NCI-H524 (cell line): ENCODE results near the gene DCAF17.
"Not testable (repeated sequence)": the region's sequence is repeated elsewhere in the genome, so short reads cannot be mapped to it uniquely, and the experiment has no call there.

Experiments
- DNase-seq, 2 experiments: peaks; one replicate each; lab custom pipeline; 2025; lab: John Stamatoyannopoulos, UW

DCAF17 gene

DNA sequence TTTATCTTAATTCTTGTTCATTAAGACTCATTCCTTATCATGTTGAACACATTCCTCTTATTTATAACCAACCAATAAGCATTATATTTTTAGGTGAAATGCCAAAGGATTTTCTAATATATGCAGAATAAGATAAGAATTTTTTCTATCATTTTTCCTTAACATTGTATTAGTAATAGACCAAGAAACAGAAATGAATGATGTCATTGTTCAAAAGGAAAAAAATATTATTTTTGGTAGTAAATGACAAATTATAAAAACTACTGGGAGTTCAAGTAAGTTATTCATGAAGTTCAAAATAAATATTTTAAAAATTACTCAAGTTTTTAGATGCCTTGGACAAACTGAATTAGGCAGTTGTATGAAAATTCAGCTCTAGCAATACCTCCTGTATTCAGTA lies 25.5 kb downstream of the DCAF17 start:
- DNase-seq, result no peak

DNA sequence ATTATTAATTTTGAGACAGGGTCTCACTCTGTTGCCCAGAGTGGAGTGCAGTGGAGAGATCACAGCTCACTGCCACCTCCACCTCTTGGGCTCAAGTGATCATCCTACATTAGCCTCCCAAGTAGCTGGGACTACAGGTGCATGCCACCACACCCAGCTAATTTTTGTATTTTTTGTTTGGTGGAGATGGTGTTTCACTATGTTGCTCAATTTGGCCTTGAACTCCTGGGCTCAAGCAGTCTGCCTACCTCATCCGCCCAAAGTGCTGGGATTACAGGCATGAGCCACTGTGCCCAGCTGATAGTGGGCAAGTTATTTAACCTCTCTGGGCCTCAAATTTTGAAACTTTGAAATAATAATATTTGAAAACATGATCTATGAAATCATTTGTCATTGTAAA lies 26.5 kb downstream of the DCAF17 start:
- DNase-seq, result no peak

DNA sequence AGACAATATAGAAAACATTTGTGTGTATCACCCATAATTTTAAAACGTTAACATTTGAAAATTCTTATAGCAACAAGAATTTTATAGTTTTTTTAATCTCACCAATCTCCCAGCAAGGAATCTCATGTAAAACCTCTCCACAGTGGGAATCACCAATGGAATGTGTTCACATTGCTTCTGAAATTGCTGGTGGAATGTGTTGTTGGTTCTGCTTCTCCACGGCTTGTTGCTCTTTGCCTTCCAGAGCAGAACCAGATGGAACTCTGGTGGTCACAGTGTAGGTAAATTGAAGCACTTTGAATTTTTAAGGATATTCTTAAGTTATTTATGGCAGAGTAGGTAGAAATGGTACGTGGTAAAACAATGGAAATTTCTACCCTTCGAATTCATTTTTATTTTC lies 35.1 kb downstream of the DCAF17 start:
- DNase-seq, result no peak

DNA sequence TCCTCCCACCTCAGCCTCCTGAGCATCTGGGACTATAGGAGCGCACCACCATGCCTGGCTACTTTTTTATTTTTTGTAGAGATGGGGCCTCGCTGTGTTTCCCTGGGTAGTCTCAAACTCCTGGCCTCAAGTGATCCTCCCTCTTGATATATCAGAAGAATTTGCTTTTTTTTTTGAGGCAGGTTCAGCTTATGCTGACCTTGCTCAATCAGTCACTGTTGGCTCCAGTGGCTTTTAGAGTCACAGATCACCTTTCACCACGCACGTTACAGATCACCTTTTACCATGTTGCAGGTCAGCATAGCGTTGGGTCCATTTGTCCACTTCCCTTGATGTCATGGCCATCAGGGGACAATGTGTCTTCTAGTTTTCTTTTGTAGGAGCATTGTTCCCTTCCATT lies 36.1 kb downstream of the DCAF17 start:
- DNase-seq, result no peak

- DNase-seq, result no peak
These were observed 42.0 kb downstream of the DCAF17 start for GRCh38 chr2:171475979-171476378.

GRCh38 chr2:171478345-171478744 lies 44.3 kb downstream of the DCAF17 start:
- no peak for DNase-seq

- DNase-seq, result no peak
These were observed 45.3 kb downstream of the DCAF17 start for GRCh38 chr2:171479154-171479814.

GRCh38 chr2:171480908-171481307 lies 46.9 kb downstream of the DCAF17 start:
- no peak for DNase-seq

DNA sequence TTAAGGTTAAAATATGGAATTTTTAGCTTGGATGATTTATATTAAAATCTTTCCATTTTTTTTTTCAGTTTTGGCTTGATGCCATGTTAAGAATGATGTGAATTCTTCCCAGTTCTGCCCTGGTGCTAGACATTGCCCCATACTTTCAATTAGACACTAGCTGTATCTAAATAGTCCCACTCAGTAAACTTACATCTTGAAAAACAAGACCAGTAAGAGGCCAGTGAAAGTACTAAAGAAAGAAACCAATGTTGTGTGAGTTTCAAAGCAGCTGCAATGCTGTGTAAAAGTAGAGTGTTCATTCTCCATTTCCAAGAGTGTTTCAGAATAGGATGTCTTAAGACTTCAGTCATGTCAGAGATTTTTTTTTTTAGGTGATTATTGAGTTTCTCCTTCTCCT lies 48.3 kb downstream of the DCAF17 start:
- no peak for DNase-seq

GRCh38 chr2:171482877-171483276 lies 48.9 kb downstream of the DCAF17 start:
- no peak for DNase-seq

DNA sequence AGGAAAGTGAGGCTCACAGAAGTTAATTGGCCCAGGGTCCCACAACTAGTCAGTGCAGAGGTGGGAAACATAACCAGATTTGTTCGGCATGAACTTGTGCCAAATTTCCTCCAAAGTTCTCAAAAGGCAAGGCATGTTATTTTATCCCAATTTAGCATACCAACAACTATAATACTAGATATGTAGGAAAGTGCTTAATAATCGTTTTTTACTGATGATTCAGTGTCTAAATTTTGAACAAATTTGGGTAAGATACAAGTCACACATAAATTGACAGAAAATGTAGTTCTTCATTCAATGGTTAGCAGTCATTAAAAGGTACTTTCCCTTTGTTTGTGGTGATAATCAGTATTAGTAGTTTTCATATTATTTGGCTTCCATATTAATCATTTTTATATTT lies 49.8 kb downstream of the DCAF17 start:
- no peak for DNase-seq

- DNase-seq, result no peak
These were observed 51.1 kb downstream of the DCAF17 start for GRCh38 chr2:171485116-171485515.

- DNase-seq, result no peak
These were observed 53.2 kb downstream of the DCAF17 start for GRCh38 chr2:171487201-171487600.

DNA sequence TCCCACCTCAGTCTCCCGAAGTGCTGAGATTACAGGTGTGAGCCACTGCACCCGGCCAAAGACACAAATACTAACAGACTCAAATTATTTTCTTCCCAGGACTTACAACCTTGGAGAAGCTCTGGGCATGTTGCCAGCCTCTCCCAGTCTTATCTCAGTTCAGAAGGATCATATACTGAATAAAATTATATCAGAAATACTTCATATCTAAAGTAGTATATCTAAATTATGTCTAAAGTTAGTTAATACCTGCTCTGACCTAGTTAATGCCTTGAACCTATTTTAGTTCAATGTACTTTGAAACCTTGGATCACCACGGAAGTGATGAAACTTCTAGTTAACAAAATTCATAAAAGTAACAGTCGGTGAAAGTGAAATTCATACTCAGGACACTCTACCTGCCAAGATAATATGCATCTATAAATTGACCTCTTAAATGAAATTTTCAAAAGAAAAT lies 53.8 kb downstream of the DCAF17 start:
- no peak for DNase-seq

DNA sequence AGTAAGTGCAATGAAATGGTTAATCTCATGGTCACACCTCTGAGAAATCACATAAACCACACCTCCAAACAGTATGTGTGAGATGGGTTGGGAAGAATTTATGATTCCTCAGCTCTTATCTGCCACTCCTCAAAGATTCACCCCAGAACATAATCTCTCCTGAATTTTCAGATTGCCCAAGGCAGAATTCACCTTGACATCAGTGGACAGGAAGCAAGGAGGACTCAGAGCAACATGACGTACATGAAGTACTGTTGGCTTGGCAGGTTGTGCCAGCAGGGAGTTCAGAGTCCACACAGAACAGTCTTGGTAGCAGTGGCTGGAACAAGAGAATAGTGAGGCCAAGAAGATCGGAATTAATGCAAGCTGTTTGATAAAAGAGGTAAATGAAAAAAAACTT lies 56.6 kb downstream of the DCAF17 start:
- no peak for DNase-seq

GRCh38 chr2:171491292-171491691 lies 57.3 kb downstream of the DCAF17 start:
- no peak for DNase-seq

GRCh38 chr2:171492664-171493063 lies 58.6 kb downstream of the DCAF17 start:
- no peak for DNase-seq

DNA sequence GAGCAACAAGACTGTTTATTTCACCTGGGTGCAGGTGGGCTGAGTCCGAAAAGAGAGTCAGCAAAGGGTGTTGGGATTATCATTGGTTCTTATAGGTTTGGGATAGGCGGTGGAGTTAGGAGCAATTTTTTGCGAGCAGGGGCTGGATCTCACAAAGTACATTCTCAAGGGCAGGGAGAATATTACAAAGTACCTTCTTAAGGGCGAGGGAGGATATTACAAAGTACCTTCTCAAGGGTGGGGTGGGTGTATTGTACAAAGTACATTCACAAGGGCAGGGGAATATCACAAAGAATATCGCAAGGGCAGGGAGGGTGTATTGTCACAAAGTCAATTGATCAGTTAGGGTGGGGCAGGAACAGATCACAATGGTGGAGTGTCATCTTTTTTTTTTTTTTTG lies 63.6 kb downstream of the DCAF17 start:
- not testable (repeated sequence) for DNase-seq

DNA sequence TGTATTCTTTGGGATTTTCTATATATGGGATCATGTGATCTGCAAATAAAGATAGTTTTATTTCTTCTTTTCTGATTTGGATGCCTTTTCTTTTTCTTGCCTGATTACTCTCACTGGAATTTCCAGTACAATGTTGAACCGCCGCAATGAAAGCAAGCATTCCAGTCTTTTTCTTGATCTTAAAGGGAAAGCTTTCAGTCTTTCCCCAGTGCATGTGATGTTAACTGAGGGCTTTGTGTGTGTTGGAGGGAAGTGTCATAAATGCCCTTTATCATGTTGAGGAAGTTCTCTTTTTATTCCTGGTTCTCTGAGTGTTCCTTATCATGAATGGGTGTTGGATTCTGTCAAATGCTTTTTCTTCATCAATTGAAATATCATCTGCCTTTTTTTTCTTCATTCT lies 71.3 kb downstream of the DCAF17 start:
- DNase-seq, result no peak

- DNase-seq, result no peak
These were observed 76.1 kb downstream of the DCAF17 start for GRCh38 chr2:171509945-171510731.

GRCh38 chr2:171512014-171512413 lies 78.0 kb downstream of the DCAF17 start:
- DNase-seq, result no peak

DNA sequence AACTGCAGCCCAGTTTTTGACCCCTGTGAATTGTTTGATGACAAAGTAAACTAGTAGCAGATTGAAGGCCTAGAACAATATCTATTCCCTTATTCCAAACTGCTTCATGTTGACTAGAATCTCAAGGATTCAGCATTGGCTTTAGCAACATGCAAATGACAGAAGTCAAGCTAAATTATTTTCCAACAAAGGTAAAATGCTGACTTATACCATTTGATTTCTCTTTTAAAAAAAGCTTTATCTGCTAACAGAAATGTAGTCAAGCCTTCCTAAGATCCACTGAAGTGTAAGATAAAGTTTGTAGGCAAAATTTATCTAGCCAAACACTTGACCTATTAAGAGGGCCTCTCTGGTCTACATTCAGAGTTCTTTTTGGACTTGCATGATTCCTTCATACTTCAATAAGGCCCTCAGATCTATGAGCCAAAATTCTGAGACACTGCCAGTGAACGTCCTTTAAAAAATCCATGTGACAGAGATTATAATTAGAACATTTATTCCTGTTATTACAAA lies 78.7 kb downstream of the DCAF17 start:
- no peak for DNase-seq

GRCh38 chr2:171513719-171514160 lies 79.7 kb downstream of the DCAF17 start:
- no peak for DNase-seq
